ENCODE data around the gene HYAL3. TPM values are rescaled to one million over a fixed set of nuclear protein-coding genes. Genes with fewer than 3 reads are reported as not detected.
"Not testable (repeated sequence)": the region's sequence is repeated elsewhere in the genome, so short reads cannot be mapped to it uniquely, and the experiment has no call there.

Gene HYAL3
- polyA plus RNA-seq, 1 donor from 2014 or later: 9.1 TPM

- H3K36me3 ChIP-seq (ENCODE audit: insufficient read depth, low read length): no peaks in the 10 kb centered on the region
- no peaks in the 10 kb centered on the region for H3K27me3 ChIP-seq (ENCODE audit: insufficient read depth, low read depth, low read length)
- no peaks in the 10 kb centered on the region for H3F3A ChIP-seq (ENCODE audit: insufficient read depth, low read length, poor library complexity, severe bottlenecking)
- H3K79me2 ChIP-seq (replicated peaks; ENCODE audit: insufficient read depth, low read length): peaks cover 87% of the 10 kb centered on the region
- no peaks in the 10 kb centered on the region for H4K20me1 ChIP-seq (ENCODE audit: insufficient read depth)
- peak overlapping the region; percentile 51 for H2AFZ ChIP-seq (ENCODE audit: low read depth, low read length)
- TF ChIP-seq EP300 (conservative IDR thresholded peaks at IDR 0.05; ENCODE audit: poor library complexity, severe bottlenecking) (peak; percentile 66), POLR2AphosphoS5 (IDR thresholded peaks at IDR 0.05) (peak; percentile 64), MXI1 (conservative IDR thresholded peaks at IDR 0.05; ENCODE audit: poor library complexity, severe bottlenecking) (peak; percentile 68), EZH2 (IDR thresholded peaks at IDR 0.05; ENCODE audit: borderline replicate concordance, insufficient read depth, low read length, poor library complexity, severe bottlenecking) (no peak), RAD21 (conservative IDR thresholded peaks at IDR 0.05) (peak; percentile 92), REST (IDR thresholded peaks at IDR 0.05; ENCODE audit: borderline replicate concordance) (no peak), SMC3 (conservative IDR thresholded peaks at IDR 0.05; ENCODE audit: poor library complexity) (peak; percentile 99), CTCF (IDR thresholded peaks at IDR 0.05; ENCODE audit: poor library complexity, severe bottlenecking) (peak; percentile 99)
- no peaks in the 10 kb centered on the region for H3K9me2 ChIP-seq (ENCODE audit: insufficient read depth, low read length)
- peak overlapping the region; percentile 83 for H3K9ac ChIP-seq (ENCODE audit: low read length)
- peak overlapping the region; percentile 62 for H3K4me3 ChIP-seq (ENCODE audit: low read length)
- H3K27ac ChIP-seq (ENCODE audit: low read length): peak overlapping the region; percentile 96
- H3K4me2 ChIP-seq (ENCODE audit: low read length): peak overlapping the region; percentile 73
- H3K9me3 ChIP-seq (ENCODE audit: low read length): no peaks in the 10 kb centered on the region
These were observed 53.2 kb downstream of the HYAL3 start for GRCh38 chr3:50245831-50246516.

GRCh38 chr3:50245251-50245745 lies 53.9 kb downstream of the HYAL3 start:
- peaks cover 88% of the 10 kb centered on the region for H3K79me2 ChIP-seq (replicated peaks; ENCODE audit: insufficient read depth, low read length)
- H2AFZ ChIP-seq (ENCODE audit: low read depth, low read length): no peak overlapping the region
- H3K9me2 ChIP-seq (ENCODE audit: insufficient read depth, low read length): no peaks in the 10 kb centered on the region
- no peaks in the 10 kb centered on the region for H3K36me3 ChIP-seq (ENCODE audit: insufficient read depth, low read length)
- no peaks in the 10 kb centered on the region for H4K20me1 ChIP-seq (ENCODE audit: insufficient read depth)
- no peaks in the 10 kb centered on the region for H3F3A ChIP-seq (ENCODE audit: insufficient read depth, low read length, poor library complexity, severe bottlenecking)
- no peaks in the 10 kb centered on the region for H3K27me3 ChIP-seq (ENCODE audit: insufficient read depth, low read depth, low read length)
- H3K9me3 ChIP-seq (ENCODE audit: low read length): no peaks in the 10 kb centered on the region
- peak overlapping the region; percentile 73 for H3K4me2 ChIP-seq (ENCODE audit: low read length)
- peak overlapping the region; percentile 62 for H3K4me3 ChIP-seq (ENCODE audit: low read length)
- peak overlapping the region; percentile 83 for H3K9ac ChIP-seq (ENCODE audit: low read length)
- peak overlapping the region; percentile 96 for H3K27ac ChIP-seq (ENCODE audit: low read length)
- TF ChIP-seq REST (IDR thresholded peaks at IDR 0.05; ENCODE audit: borderline replicate concordance) (no peak), CTCF (IDR thresholded peaks at IDR 0.05; ENCODE audit: poor library complexity, severe bottlenecking) (no peak), TAF1 (IDR thresholded peaks at IDR 0.05; ENCODE audit: low read depth) (peak; percentile 14)

GRCh38 chr3:50244813-50245212 lies 54.4 kb downstream of the HYAL3 start:
- H3K4me2 ChIP-seq (ENCODE audit: low read length); H3K27me3 ChIP-seq (ENCODE audit: insufficient read depth, low read depth, low read length); H3K9me3 ChIP-seq (ENCODE audit: low read length); H2AFZ ChIP-seq (ENCODE audit: low read depth, low read length); H4K20me1 ChIP-seq (ENCODE audit: insufficient read depth); H3K36me3 ChIP-seq (ENCODE audit: insufficient read depth, low read length); H3K9ac ChIP-seq (ENCODE audit: low read length); H3F3A ChIP-seq (ENCODE audit: insufficient read depth, low read length, poor library complexity, severe bottlenecking); H3K9me2 ChIP-seq (ENCODE audit: insufficient read depth, low read length); H3K4me3 ChIP-seq (ENCODE audit: low read length): not testable (repeated sequence)
- H3K27ac ChIP-seq (ENCODE audit: low read length): peak overlapping the region; percentile 96
- H3K79me2 ChIP-seq (replicated peaks; ENCODE audit: insufficient read depth, low read length): peaks cover 88% of the 10 kb centered on the region
